ENCODE measurements around the gene C2CD3.
"Not testable (repeated sequence)": the region's sequence is repeated elsewhere in the genome, so short reads cannot be mapped to it uniquely, and the experiment has no call there.

The C2CD3 gene

DNA sequence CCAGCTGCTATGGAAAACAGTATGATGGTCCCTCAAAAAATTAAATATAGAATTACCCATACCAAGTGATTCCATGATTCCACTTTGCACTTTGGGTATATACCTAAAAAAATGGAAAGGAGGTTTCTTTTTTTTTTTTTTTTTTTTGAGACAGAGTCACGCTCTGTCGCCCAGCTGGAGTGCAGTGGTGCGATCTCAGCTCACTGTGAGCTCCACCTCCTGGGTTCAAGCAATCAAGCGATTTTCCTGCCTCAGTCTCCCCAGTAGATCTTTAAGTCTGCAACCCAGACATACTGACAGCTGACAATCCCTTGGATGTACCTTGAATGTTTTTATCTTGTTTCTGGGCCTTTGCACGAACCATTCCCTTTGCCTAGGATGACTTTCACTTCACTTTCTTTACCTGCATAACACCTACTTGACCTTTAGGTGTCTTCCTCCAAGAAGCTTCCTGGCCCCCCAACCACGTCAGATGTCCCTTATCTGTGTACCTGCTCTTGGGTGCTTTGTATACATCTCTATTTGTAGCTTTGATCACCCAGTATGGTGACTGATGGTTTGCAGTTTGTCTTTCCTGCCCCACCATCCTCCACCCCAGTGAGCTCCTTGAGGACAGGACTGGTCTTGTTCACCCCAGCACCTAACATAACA lies 173.6 kb downstream of the C2CD3 start:
- in situ Hi-C loops (cut with MboI; ENCODE audit: low pct_unique_long_range_greater_than_20kb, low sequenced_read_pairs), result no loop called here
- DNase-seq, result no peak

DNA sequence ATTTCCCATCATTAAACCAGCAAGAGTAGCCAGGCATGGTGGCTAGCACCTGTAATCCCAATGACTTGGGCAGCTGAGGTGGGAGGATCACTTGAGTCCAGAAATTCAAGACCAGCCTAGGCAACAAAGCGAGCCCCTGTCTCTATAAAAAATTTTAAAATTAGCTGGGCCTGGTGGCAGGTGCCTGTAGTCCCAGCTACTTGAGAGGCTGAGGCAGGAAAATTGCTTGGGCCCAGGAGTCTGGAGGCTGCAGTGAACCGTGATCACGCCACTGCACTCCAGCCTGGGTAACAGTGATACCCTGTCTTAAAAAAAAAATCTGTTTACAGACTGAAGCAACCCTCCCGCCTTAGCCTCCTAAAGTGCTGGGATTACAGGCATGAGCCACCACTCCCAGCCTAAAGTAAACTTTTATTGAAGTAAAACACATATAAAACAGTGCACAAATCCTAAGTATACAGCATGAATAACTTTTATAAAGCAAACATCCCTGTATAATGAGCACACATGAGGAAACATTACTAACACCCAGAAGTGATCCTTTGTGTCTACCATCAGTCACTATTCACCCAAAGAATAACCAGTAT lies 174.5 kb downstream of the C2CD3 start:
- DNase-seq, result no peak
- in situ Hi-C loops (cut with MboI; ENCODE audit: low pct_unique_long_range_greater_than_20kb, low sequenced_read_pairs), result no loop called here

DNA sequence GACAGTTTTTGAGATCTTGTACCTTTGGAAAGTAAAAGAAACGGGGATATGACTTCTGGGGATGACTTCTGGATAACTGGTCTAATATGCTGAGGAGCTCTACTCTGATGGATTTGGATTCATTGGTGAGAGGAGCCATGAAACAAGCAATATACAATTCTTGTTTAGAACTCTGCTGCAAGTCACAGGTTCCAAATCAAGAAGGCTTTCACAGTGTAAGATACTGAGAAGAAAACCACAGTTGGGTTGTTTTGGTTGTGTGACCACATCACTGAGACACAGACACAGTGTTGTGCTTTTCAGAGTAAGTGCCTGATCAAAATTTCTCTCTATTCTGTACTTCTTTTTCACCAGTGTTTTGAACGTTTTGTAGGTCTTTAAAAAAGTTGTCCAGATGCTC lies 175.1 kb downstream of the C2CD3 start:
- DNase-seq, result no peak
- in situ Hi-C loops (cut with MboI; ENCODE audit: low pct_unique_long_range_greater_than_20kb, low sequenced_read_pairs), result no loop called here

- in situ Hi-C loops (cut with MboI; ENCODE audit: low pct_unique_long_range_greater_than_20kb, low sequenced_read_pairs), result no loop called here
- peak; percentile 66 for DNase-seq
Measured at GRCh38 chr11:73995247-73995646, 175.6 kb downstream of the C2CD3 start.

- in situ Hi-C loops (cut with MboI; ENCODE audit: low pct_unique_long_range_greater_than_20kb, low sequenced_read_pairs), result no loop called here
- DNase-seq, result no peak
Measured at GRCh38 chr11:73991471-73992006, 179.3 kb downstream of the C2CD3 start.

GRCh38 chr11:73990730-73991129 lies 180.1 kb downstream of the C2CD3 start:
- in situ Hi-C loops (cut with MboI; ENCODE audit: low pct_unique_long_range_greater_than_20kb, low sequenced_read_pairs), result no loop called here
- no peak for DNase-seq

GRCh38 chr11:73989156-73989555 lies 181.6 kb downstream of the C2CD3 start:
- in situ Hi-C loops (cut with MboI; ENCODE audit: low pct_unique_long_range_greater_than_20kb, low sequenced_read_pairs), result no loop called here
- DNase-seq, result no peak

DNA sequence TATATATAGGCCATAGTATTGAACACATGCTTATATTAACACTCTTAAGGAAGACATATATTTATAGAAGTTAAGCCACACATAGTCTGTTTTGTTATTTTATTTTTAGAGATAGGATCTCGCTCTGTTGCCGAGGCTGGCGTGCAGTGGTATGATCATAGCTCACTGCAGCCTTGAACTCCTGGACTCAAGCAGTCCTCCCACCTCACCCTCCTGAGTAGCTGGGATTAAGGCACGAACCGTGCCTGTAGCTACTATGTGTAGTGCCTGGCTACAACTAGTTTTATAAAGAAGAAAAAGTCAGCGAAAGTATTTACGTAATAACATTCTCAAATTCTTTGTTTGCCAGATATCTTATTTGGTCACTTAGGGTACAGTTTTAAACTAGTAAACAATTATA lies 182.6 kb downstream of the C2CD3 start:
- no peak for DNase-seq
- in situ Hi-C loops (cut with MboI; ENCODE audit: low pct_unique_long_range_greater_than_20kb, low sequenced_read_pairs), result no loop called here

- in situ Hi-C loops (cut with MboI; ENCODE audit: low pct_unique_long_range_greater_than_20kb, low sequenced_read_pairs); DNase-seq: not testable (repeated sequence)
Measured at GRCh38 chr11:73985661-73986060, 185.1 kb downstream of the C2CD3 start.

GRCh38 chr11:73983741-73984538 lies 186.9 kb downstream of the C2CD3 start:
- peak; percentile 53 for DNase-seq

DNA sequence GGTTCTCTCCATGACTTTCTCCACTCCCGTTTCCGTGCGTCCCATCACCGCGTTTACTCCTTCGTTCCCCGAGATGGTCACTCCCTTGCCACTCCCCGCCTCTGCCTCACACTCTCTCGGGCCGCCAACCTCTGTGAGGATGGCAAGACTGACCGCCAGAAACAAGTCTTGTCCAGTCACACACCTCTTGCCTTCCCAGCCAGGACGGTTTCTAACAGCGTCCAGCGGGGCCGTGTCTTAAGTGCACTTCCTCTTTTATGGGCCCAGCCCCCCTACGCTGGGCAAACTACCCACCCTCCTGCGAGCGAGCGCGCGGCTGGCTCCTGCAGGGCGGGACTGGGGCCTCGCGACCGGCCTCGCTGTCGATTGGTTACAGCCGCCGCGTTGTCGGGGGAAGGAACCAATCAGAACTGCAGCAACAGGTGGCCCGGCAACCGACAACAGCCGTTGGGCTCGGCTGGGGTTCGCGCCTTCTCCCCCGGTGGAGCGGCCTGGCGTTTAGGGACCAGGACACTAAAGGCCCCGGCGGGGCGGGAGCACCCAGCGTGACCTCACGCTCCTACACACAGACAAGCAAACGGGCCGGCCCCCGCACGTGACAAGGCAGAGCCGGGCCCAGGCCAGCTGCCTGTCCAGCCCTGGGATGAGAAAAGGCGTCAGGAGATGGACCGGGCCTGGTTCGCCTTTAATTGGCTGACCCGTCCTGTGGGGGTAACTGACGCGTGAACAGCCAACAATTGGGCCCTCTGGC lies 187.6 kb downstream of the C2CD3 start:
- in situ Hi-C loops (cut with MboI; ENCODE audit: low pct_unique_long_range_greater_than_20kb, low sequenced_read_pairs), result no loop called here
- DNase-seq, result peak; percentile 99

More at GRCh38 chr11:73983741-73984538, 186.9 kb downstream of the C2CD3 start:
- in situ Hi-C loops (cut with MboI; ENCODE audit: low pct_unique_long_range_greater_than_20kb, low sequenced_read_pairs), result no loop called here

GRCh38 chr11:73982595-73982989 lies 188.2 kb downstream of the C2CD3 start, which contains the start of gene UCP2:
TSS of gene UCP2 (minus strand) at chr11:73982843. CDS start at chr11:73978378, 4,465 bp downstream.
- no peak for DNase-seq
- in situ Hi-C loops (cut with MboI; ENCODE audit: low pct_unique_long_range_greater_than_20kb, low sequenced_read_pairs), result no loop called here

GRCh38 chr11:73981051-73981805 lies 189.6 kb downstream of the C2CD3 start:
- DNase-seq, result no peak
- in situ Hi-C loops (cut with MboI; ENCODE audit: low pct_unique_long_range_greater_than_20kb, low sequenced_read_pairs), result no loop called here

DNA sequence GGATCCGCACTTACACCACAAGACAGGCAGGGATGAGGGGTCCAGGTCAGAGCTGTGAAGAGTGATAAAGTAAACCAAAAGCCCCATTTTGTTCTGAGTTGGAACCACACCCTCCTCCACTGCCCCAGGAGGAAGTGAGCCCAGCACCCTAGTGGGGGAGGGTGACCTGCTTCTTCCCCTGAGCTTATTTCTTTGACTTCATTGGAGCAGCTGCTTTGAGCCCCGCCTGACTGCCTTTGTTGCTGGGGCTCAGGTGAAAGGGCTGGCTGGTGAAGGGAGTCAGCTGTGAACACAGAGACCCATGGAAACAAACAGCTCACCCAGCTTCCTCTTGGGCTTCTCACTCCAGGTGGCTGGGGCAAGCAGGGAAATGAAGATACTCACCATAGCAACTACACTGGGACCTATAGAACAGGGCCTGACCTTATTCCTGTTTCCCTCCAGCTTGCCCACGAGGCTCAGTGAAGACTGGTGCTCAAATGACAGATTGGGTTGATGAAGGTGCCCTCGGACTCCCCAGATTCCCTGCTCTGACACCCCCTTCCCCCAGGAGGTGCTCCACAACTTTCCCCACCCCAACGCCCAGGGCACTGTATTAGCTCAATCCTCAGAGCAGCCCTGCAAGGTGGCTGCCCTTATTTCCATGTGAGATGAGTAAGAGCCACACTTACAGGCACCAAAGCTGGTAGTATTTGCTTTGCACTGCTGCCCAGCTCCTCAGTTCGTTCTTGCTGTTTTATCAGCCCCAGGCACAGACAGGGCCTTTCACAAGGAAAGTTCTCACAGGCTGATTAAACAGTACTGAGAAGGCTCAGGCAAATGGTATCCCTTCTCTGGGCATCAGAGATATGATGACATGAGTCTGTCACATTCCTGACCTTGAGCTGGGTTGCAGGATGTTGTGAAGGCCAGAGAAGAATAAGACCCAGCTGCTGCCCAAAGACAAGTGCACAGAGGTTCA lies 190.5 kb downstream of the C2CD3 start:
- peak; percentile 86 for DNase-seq
- in situ Hi-C loops (cut with MboI; ENCODE audit: low pct_unique_long_range_greater_than_20kb, low sequenced_read_pairs), result no loop called here

DNA sequence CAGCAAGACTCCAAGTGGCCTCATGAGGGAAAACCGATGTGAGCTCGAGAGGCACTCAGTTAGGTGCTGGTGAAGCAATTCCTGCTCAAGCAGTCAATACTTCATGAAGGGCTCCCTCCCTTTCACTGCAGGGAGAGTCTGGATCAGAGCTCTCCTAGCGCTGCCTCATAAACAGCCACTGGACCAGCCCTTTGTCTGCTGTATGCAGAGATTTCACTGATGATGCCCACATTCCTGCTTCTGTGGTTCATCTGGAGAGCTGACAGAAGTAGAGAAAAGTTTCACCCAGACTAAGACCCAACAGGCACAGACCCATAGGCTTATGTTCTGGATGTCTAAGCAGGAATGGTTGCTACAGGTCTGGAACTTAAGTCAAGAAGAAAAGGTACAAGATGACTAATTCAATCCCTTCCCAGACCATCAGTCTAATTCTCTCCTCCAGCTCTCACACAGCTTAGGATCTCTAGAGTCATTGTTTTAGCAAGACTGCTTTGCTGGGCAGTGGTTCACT lies 192.2 kb downstream of the C2CD3 start:
- in situ Hi-C loops (cut with MboI; ENCODE audit: low pct_unique_long_range_greater_than_20kb, low sequenced_read_pairs), result no loop called here
- DNase-seq, result no peak

GRCh38 chr11:73977856-73978519 lies 192.8 kb downstream of the C2CD3 start:
- DNase-seq, result no peak
- in situ Hi-C loops (cut with MboI; ENCODE audit: low pct_unique_long_range_greater_than_20kb, low sequenced_read_pairs), result no loop called here

All from KBM-7 (cell line).